ENCODE data around the gene ATP5PO. TPM values are rescaled to one million over a fixed set of nuclear protein-coding genes. Genes with fewer than 3 reads are reported as not detected.

The ATP5PO gene
- total RNA-seq, 1 experiment from 2014 or later, result 386 TPM

GRCh38 chr21:33875026-33875695, 40.4 kb downstream of the ATP5PO start:
- Histone ChIP-seq H3K4me3 (ENCODE audit: low read length) (no peak overlapping the region), H3K9me3 (ENCODE audit: low read length) (no peaks in the 10 kb centered on the region), H4K20me1 (ENCODE audit: low read length) (no peaks in the 10 kb centered on the region), H3K79me2 (ENCODE audit: low read length) (no peaks in the 10 kb centered on the region), H2AFZ (ENCODE audit: low read length) (no peak overlapping the region), H3K9ac (ENCODE audit: low read length) (no peak overlapping the region), H3K36me3 (ENCODE audit: low read depth, low read length) (no peaks in the 10 kb centered on the region), H3K4me2 (ENCODE audit: low read length) (no peak overlapping the region), H3K9me2 (replicated peaks; ENCODE audit: low read length) (no peaks in the 10 kb centered on the region), H3K27me3 (ENCODE audit: low read length) (no peaks in the 10 kb centered on the region), H3K27ac (ENCODE audit: low read length) (no peak overlapping the region), H3F3A (ENCODE audit: low read length, unreplicated experiment) (no peaks in the 10 kb centered on the region), H3K4me1 (ENCODE audit: insufficient read depth, low read length) (no peaks in the 10 kb centered on the region)
- no TSS peak for BruUV-seq (replicated peaks)
- ChIA-PET POLR2A (ENCODE audit: unreplicated experiment) (no interaction called here), CTCF (interaction anchor here (0.7 kb wide), 1 partner anchor 88 kb away, joined by 3 read pairs; no protein-coding TSS in a partner anchor)
- no peak for TF ChIP-seq CTCF (conservative IDR thresholded peaks at IDR 0.05; ENCODE audit: low read depth, low read length)
- intact Hi-C loops (cut with micrococcal nuclease), result no loop called here
- no peak for ATAC-seq
- DNase-seq, result no peak

GRCh38 chr21:33874161-33874560, 41.4 kb downstream of the ATP5PO start:
- no TSS peak for BruUV-seq (replicated peaks)
- no peaks in the 10 kb centered on the region for H3K9me2 ChIP-seq (replicated peaks; ENCODE audit: low read length)
- no peaks in the 10 kb centered on the region for H3K27me3 ChIP-seq (ENCODE audit: low read length)
- H3K27ac ChIP-seq (ENCODE audit: low read length), result no peak overlapping the region
- H3F3A ChIP-seq (ENCODE audit: low read length, unreplicated experiment), result no peaks in the 10 kb centered on the region
- DNase-seq (no peak), ATAC-seq (no peak)
- no peak overlapping the region for H3K4me3 ChIP-seq (ENCODE audit: low read length)
- TF ChIP-seq EZH2 (IDR thresholded peaks at IDR 0.05; ENCODE audit: low read length, unreplicated experiment) (no peak), CTCF (conservative IDR thresholded peaks at IDR 0.05; ENCODE audit: low read depth, low read length) (no peak), EZH2phosphoT487 (IDR thresholded peaks at IDR 0.05; ENCODE audit: borderline replicate concordance, low read length) (no peak)
- no peaks in the 10 kb centered on the region for H3K4me1 ChIP-seq (ENCODE audit: insufficient read depth, low read length)
- no peak overlapping the region for H3K4me2 ChIP-seq (ENCODE audit: low read length)
- ChIA-PET CTCF (no interaction called here), POLR2A (ENCODE audit: unreplicated experiment) (no interaction called here)
- no peaks in the 10 kb centered on the region for H4K20me1 ChIP-seq (ENCODE audit: low read length)
- H3K79me2 ChIP-seq (ENCODE audit: low read length), result no peaks in the 10 kb centered on the region
- no peaks in the 10 kb centered on the region for H3K36me3 ChIP-seq (ENCODE audit: low read depth, low read length)
- H3K9me3 ChIP-seq (ENCODE audit: low read length), result no peaks in the 10 kb centered on the region
- no peak overlapping the region for H2AFZ ChIP-seq (ENCODE audit: low read length)
- intact Hi-C loops (cut with micrococcal nuclease), result no loop called here
- H3K9ac ChIP-seq (ENCODE audit: low read length), result no peak overlapping the region

DNA sequence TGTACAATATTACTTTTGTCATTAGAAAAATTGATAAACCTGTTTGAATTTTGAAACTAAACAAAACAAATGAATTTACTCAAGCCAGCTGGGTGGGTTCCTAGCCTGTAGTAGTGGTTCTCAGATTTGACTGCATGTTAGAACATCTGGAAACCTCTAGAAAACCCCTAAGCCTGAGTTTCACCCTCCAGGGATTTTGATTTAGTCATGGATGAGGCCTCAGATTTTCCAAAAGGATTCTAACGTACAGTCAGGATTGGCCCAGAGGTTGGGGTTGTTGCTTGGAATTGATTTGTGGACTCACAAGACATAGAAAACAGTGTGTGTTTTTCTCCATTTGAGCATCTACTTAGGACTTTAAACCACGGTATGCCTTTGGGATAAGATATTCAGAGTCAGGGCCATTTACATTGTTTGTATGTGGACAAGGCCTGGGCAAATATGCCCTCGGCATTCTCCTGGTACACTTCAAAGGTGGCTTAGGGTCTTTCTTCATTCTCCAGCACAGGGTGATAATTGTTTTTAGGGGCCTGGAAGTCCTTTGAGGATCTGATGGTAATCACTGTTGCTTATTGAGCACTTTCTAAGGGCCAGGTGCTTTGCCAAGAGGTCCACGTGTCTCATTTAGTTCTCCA, 42.6 kb downstream of the ATP5PO start:
- no peak overlapping the region for H2AFZ ChIP-seq (ENCODE audit: low read length)
- CTCF ChIA-PET, result no interaction called here
- ATAC-seq (no peak), DNase-seq (no peak)
- intact Hi-C loops (cut with micrococcal nuclease), result no loop called here
- no peaks in the 10 kb centered on the region for H3F3A ChIP-seq (ENCODE audit: low read length, unreplicated experiment)
- H3K36me3 ChIP-seq (ENCODE audit: low read depth, low read length), result no peaks in the 10 kb centered on the region
- no peak overlapping the region for H3K9ac ChIP-seq (ENCODE audit: low read length)
- H3K9me2 ChIP-seq (replicated peaks; ENCODE audit: low read length), result no peaks in the 10 kb centered on the region
- no peak overlapping the region for H3K4me3 ChIP-seq (ENCODE audit: low read length)
- no peaks in the 10 kb centered on the region for H3K9me3 ChIP-seq (ENCODE audit: low read length)
- H3K79me2 ChIP-seq (ENCODE audit: low read length), result no peaks in the 10 kb centered on the region
- H3K4me1 ChIP-seq (ENCODE audit: insufficient read depth, low read length), result no peaks in the 10 kb centered on the region
- BruUV-seq (replicated peaks), result no TSS peak
- H3K27me3 ChIP-seq (ENCODE audit: low read length), result no peaks in the 10 kb centered on the region
- POLR2A ChIA-PET (ENCODE audit: unreplicated experiment), result no interaction called here
- TF ChIP-seq EZH2phosphoT487 (IDR thresholded peaks at IDR 0.05; ENCODE audit: borderline replicate concordance, low read length) (no peak), EZH2 (IDR thresholded peaks at IDR 0.05; ENCODE audit: low read length, unreplicated experiment) (no peak), CTCF (conservative IDR thresholded peaks at IDR 0.05; ENCODE audit: low read depth, low read length) (no peak)
- no peak overlapping the region for H3K4me2 ChIP-seq (ENCODE audit: low read length)
- H4K20me1 ChIP-seq (ENCODE audit: low read length), result no peaks in the 10 kb centered on the region
- no peak overlapping the region for H3K27ac ChIP-seq (ENCODE audit: low read length)
